Gastroesophageal sphincter (tissue), 4 donors: ENCODE results near the gene PALD1. TPM values are rescaled to one million over a fixed set of nuclear protein-coding genes. Genes with fewer than 3 reads are reported as not detected.

Experiments
- ATAC-seq: fragments of 150-250 bp; one replicate; pipeline ENCODE4 v1.9.1; 2016; ENCODE audit warnings: mild to moderate bottlenecking, moderate library complexity
- H3K27ac ChIP-seq, 4 donors: fragments of 200-600 bp; sonication (generic) in 3 of 4; 1 replicate in 3 of 4; 2 replicates in 1 of 4; pipeline ENCODE4 v1.5.1; 2016 to 2019
- H3K27me3 ChIP-seq: fragments of 200-600 bp; sonication (generic); one replicate; pipeline ENCODE4 v1.5.1; 2019
- H3K36me3 ChIP-seq, 2 donors: fragments of 200-600 bp; sonication (generic); one replicate each; pipeline ENCODE4 v1.5.1; 2019; ENCODE audit warnings: control low read depth in 1 of 2
- H3K4me1 ChIP-seq, 3 donors: fragments of 200-600 bp; sonication (generic); 1 replicate in 2 of 3; 2 replicates in 1 of 3; pipeline ENCODE4 v1.5.1; 2016 to 2019; ENCODE audit warnings: control low read depth in 2 of 3
- H3K4me3 ChIP-seq, 2 donors: fragments of 200-600 bp; sonication (generic); one replicate each; pipeline ENCODE4 v1.5.1; 2019; ENCODE audit warnings: mild to moderate bottlenecking in 1 of 2, moderate library complexity in 1 of 2
- H3K9me3 ChIP-seq, 3 donors: fragments of 200-600 bp; sonication (generic); one replicate each; pipeline ENCODE4 v1.5.1; 2017 to 2019; ENCODE audit warnings: control low read depth in 2 of 3
- CTCF ChIP-seq, 4 experiments: fragments of 200-600 bp in 2 of 4; fragments of 450-650 bp in 2 of 4; sonication (generic) in 1 of 4; IDR thresholded peaks; one replicate each; pipeline ENCODE4 v1.5.1; 2017 to 2019; ENCODE audit warnings: antibody characterized with exemption in 4 of 4, mild to moderate bottlenecking in 2 of 4, moderate library complexity in 2 of 4
- EP300 ChIP-seq: sonication (generic); formaldehyde crosslinking; IDR thresholded peaks from one replicate; pipeline ENCODE4 v1.6.1; 2017; ENCODE audit warnings: antibody characterized with exemption, mild to moderate bottlenecking
- POLR2A ChIP-seq, 2 donors: fragments of 450-650 bp; IDR thresholded peaks; one replicate each; pipeline ENCODE4 v1.6.1; 2017; ENCODE audit warnings: antibody characterized with exemption in 2 of 2, mild to moderate bottlenecking in 2 of 2, moderate library complexity in 1 of 2
- POLR2AphosphoS5 ChIP-seq: sonication (generic); formaldehyde crosslinking; IDR thresholded peaks from one replicate; pipeline ENCODE4 v1.6.1; 2017; ENCODE audit warnings: antibody characterized with exemption
- WGBS, 2 donors: methylation state at CpG; one replicate each; pipeline ENCODE4 v1.1.5; 2018; ENCODE audit warnings: low coverage in 1 of 2; 5-methylcytosine and 5-hydroxymethylcytosine counted together
- total RNA-seq, 4 donors: library from RNA; depleted of rRNA; stranded (reverse); fragments of >200 nt; gene quantifications; one replicate each; pipeline ENCODE4 v1.1.0, GENCODE V29; 2016

The PALD1 gene
- total RNA-seq, 4 donors from 2014 or later = 12.5 to 19.8 (median 14.7) TPM

GRCh38 chr10:70459061-70459773, 19.4 kb upstream of the PALD1 start:
- ATAC-seq = no peak
- Histone ChIP-seq H3K4me3 (peak overlapping the region in 1 of 2 donors; percentile 53), H3K27me3 (no peaks in the 10 kb centered on the region), H3K9me3 (no peaks in the 10 kb centered on the region), H3K27ac (peak overlapping the region; percentile 48 to 90 (median 86)), H3K36me3 (no peaks in the 10 kb centered on the region), H3K4me1 (peaks cover 0 to 55% (median 23%) of the 10 kb centered on the region in 3 donors)
- no peak for TF ChIP-seq EP300
- TF ChIP-seq CTCF (IDR thresholded peaks at IDR 0.05) = no peak
- no peak for TF ChIP-seq POLR2AphosphoS5
- TF ChIP-seq POLR2A (IDR thresholded peaks at IDR 0.05) = no peak
- WGBS, 2 donors = 32% methylated on average over 7 of the region's 19 CpGs; no CpG with 5 or more reads in 1 of the 2 donors

- H3K4me3 ChIP-seq = no peak overlapping the region
- no peaks in the 10 kb centered on the region for H3K27me3 ChIP-seq
- no peaks in the 10 kb centered on the region for H3K9me3 ChIP-seq
- H3K36me3 ChIP-seq = no peaks in the 10 kb centered on the region
- no peak for ATAC-seq
- WGBS, 2 donors = 81 to 87% methylated on average over 21 to 23 of the region's 29 CpGs
- peak overlapping the region; percentile 48 to 90 (median 86) for H3K27ac ChIP-seq
- peaks cover 0 to 55% (median 23%) of the 10 kb centered on the region in 3 donors for H3K4me1 ChIP-seq
- TF ChIP-seq CTCF (IDR thresholded peaks at IDR 0.05) = no peak
- TF ChIP-seq POLR2A (IDR thresholded peaks at IDR 0.05) = no peak
- TF ChIP-seq EP300 = no peak
- no peak for TF ChIP-seq POLR2AphosphoS5
Measured at GRCh38 chr10:70459774-70460490, 18.6 kb upstream of the PALD1 start.

DNA sequence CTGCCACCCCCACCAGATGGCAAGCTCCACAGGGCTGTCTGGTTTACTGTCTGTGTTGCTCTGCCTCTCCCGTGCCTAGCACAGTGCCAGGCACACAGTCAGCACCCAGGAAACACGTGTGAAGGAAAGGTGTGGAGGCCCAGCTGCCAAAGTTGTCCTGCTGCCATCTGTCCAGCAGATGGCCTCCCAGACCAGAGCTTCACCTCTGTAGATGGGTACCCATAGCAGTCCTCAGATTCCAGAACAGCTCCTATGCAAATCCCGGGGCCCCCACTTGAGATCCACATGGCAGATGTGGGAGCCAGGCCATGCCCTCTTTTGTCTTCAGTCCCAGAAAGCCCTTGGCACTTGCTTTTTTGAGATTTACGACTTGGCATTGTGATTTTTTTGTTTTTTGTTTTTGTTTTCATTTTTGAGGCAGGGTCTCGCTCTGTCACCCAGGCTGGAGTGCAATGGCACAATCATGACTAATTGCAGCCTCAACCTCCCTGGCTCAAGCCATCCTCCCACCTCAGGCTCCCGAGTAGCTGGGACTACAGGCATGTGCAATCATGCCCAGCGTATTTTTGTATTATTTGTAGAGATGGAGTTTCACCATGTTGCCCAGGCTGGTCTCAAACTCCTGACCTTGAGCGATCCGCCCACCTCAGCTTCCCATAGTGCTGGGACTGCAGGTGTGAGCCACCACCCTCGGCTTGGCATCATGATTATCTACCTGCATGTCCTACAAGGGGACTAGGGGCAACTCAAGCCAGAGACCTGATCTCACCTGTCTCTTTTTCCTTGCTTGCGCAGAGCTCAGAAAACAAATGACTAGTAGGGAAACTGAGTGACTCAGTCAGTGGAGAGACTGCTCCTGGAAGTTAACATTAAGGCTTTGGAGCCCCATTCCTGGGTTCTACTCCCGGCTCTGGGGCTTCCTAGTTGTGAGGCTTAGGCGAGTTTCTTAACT, 16.9 kb upstream of the PALD1 start:
- H3K36me3 ChIP-seq = no peaks in the 10 kb centered on the region
- WGBS, 2 donors = 14 to 57% methylated on average over 2 to 9 of the region's 13 CpGs
- TF ChIP-seq POLR2A (IDR thresholded peaks at IDR 0.05) (no peak), CTCF (IDR thresholded peaks at IDR 0.05) (peak in 3 of 4 experiments; percentile 88 to 93 (median 88)), POLR2AphosphoS5 (peak; percentile 31), EP300 (no peak)
- H3K27ac ChIP-seq = peak overlapping the region in 3 of 4 donors; percentile 61 to 90 (median 89)
- peak; percentile 42 for ATAC-seq
- H3K27me3 ChIP-seq = no peaks in the 10 kb centered on the region
- no peaks in the 10 kb centered on the region for H3K9me3 ChIP-seq
- H3K4me3 ChIP-seq = no peak overlapping the region
- peaks cover 0 to 55% (median 23%) of the 10 kb centered on the region in 3 donors for H3K4me1 ChIP-seq

GRCh38 chr10:70462349-70462984, 16.1 kb upstream of the PALD1 start:
- ATAC-seq = peak; percentile 44
- 20% methylated on average over 1 to 3 of the region's 4 CpGs for WGBS, 2 donors
- no peaks in the 10 kb centered on the region for H3K27me3 ChIP-seq
- TF ChIP-seq POLR2AphosphoS5 (peak; percentile 38), POLR2A (IDR thresholded peaks at IDR 0.05) (no peak), EP300 (no peak), CTCF (IDR thresholded peaks at IDR 0.05) (peak in 2 of 4 experiments; percentile 7 to 9)
- H3K4me3 ChIP-seq = no peak overlapping the region
- H3K4me1 ChIP-seq = peaks cover 0 to 55% (median 23%) of the 10 kb centered on the region in 3 donors
- H3K27ac ChIP-seq = peak overlapping the region in 3 of 4 donors; percentile 18 to 90 (median 61)
- no peaks in the 10 kb centered on the region for H3K36me3 ChIP-seq
- H3K9me3 ChIP-seq = no peaks in the 10 kb centered on the region
